Myocyte (in vitro differentiated cells): ENCODE measurements around the gene HDAC8. TPM values are rescaled to one million over a fixed set of nuclear protein-coding genes. Genes with fewer than 3 reads are reported as not detected.
"Not testable (repeated sequence)": the region's sequence is repeated elsewhere in the genome, so short reads cannot be mapped to it uniquely, and the experiment has no call there.

ENCODE experiments used
- DNase-seq: peaks from one replicate; pipeline ENCODE4 v3.0.0-alpha.2; 2012; ENCODE audit warnings: low read depth
- total RNA-seq: library from RNA; depleted of rRNA; stranded (reverse); fragments of >200 nt; gene quantifications from 2 replicates; pipeline ENCODE4 v1.2.3, GENCODE V29; 2014

HDAC8 gene
- total RNA-seq, 1 donor from 2014 or later = 25.0 TPM

DNA sequence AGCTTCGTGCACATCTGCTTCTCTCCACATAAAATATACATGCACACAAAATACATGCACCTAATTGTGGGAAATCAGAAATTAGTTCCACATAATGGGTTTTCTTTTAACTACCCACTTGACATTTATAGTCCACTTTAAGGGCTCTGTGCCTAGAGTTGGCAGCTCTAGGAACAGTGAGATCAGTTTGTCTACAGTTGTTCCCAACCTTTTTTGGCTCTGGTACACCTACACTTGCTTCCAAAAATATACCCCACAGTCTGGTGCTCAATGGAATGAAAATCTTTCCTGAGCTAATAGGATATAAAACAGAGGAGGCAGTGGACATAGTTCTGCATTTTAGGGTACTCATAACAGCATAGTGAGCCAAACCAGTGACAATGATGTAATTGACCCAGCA, 36.1 kb downstream of the HDAC8 start:
- DNase-seq = peak; percentile 3

DNA sequence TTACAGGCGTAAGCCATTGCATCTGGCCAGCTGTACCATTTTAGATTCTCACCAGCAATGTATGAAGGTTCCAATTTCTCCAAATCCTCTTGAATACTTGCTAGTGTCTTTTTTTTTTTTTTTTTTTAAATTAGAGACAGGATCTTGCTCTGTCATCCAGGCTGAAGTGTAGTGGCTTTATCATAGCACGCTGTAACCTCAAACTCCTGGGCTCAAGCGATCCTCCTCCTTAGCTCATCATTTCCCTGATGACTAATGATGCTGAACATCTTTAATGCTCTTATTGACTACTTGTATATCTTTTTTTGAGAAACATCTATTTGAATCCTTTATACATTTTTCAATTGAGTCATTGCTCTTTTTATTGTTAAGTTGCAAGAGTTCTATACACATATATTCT, 40.3 kb downstream of the HDAC8 start:
- no peak for DNase-seq

DNA sequence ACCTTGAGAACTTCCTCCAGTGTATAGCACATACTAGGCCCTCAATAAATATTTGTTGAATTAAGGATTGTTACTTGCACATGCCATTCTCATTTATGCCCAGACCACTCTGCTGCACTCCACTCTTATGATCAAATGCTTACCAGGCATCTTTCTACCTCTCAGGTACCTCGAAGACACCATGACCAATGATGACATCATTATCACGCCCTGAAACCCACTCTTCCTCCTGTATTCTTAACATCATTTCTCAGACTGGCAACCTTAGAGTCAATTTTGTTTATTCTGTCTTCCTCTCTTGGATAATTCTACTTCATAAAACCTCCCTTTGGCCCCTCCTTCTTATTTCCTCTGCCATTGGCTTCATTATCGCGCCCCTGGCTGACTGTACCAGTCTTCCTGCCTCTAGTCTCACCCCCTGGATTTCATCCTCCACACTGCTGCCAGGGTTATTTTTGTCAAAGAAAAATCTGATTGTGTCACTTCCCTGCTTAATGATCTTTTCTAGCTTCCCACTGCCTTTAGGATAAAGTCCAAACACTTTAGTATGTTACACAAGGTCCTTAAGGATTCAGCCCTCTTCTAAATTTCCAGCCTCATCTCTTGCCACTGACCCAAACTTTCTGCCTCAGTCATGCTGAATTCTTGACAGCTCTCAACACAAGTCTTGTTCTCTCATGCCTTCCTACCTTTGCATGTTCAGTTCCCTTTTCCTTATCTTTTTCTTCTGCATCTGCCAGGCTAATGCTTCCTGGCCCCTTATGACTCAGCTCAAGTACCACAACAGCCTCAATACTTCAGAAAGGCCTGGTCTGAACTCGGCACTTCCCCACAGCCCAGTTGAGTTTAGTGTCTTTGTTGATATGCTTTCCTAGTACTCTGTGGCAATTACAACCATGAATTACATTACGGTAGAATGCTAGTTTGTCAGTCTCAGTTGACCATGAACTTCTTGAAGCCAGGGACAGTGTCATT, 45.8 kb downstream of the HDAC8 start:
- DNase-seq = no peak

DNA sequence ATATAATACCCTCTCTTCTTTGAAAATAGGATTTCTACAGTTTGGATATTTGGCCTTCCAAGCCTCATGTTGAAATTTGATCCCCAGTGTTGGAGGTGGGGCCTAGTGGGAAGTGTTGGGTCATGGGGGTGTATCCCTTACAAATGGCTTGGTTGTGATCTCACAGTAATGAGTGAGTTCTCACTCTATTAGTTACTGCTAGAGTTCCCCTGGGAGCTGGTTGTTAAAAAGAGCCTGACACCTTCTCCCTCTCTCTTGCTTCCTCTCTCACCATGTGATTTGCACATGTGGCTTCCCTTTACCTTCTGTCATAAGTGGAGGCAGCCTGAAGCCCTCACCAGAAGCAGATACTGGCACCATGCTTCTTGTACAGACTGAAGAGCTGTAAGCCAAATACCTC, 73.9 kb downstream of the HDAC8 start:
- peak; percentile 5 for DNase-seq

DNA sequence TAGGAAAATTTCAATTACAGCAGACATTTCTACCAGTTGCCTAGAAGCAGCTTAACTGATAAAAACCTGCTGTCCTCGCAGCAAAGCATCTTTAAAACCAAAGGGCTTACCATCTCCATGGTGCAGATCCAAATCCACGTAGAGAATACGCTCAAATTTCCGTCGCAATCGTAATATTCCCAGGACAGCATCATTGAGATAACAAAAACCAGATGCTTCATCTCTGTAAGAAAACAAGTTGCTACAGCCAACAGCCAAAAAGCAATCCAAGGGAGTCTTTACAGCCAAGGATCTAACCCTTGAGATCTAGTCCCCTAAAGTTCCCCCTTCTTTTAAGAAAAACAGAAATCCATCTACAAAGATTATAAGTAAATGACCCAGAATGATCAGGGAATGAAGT, 77.6 kb downstream of the HDAC8 start:
- DNase-seq = no peak

DNA sequence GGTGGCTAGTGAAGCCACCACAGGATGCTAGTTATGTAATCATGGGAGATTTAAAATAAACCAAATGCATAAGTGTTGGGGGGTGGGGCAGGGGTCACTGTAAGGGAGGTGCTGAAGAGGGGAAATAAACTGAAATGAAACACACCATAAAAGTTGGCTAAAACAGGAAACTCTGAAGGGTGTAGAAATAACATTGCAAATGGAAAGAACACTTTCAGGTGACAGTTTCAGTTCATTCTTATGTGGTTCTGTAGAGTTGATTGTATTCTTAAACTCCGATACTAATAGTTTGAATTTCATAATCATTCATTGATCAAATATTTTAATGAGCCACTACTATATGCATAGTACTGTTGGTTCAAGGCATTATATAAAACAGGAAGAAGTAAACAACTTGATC, 80.1 kb downstream of the HDAC8 start:
- no peak for DNase-seq

DNA sequence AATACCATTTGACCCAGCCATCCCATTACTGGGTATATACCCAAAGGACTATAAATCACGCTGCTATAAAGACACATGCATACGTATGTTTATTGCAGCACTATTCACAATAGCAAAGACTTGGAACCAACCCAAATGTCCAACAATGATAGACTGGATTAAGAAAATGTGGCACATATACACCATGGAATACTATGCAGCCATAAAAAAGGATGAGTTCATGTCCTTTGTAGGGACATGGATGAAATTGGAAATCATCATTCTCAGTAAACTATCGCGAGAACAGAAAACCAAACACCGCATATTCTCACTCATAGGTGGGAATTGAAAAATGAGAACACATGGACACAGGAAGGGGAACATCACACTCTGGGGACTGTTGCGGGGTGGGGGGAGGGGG, 82.4 kb downstream of the HDAC8 start:
- DNase-seq = not testable (repeated sequence)

DNA sequence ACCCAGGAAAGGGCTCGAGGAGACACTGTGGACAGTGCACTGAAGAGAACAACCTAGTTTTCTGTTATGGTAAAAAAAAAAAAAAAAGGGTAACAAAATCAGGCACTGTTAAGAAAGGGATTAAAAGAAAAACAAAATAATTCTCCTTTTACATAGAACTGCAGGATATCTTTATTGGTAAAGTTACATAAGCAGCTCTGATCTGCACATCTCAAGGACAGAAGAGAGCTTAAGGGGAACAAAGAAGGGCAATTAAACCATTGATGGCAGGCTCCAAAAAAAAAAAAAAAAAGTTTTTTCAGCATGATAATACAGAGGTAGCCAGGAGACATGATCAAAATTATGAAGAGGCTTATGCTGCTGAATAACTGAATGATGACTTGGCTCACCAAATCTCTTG, 85.0 kb downstream of the HDAC8 start:
- DNase-seq = no peak

DNA sequence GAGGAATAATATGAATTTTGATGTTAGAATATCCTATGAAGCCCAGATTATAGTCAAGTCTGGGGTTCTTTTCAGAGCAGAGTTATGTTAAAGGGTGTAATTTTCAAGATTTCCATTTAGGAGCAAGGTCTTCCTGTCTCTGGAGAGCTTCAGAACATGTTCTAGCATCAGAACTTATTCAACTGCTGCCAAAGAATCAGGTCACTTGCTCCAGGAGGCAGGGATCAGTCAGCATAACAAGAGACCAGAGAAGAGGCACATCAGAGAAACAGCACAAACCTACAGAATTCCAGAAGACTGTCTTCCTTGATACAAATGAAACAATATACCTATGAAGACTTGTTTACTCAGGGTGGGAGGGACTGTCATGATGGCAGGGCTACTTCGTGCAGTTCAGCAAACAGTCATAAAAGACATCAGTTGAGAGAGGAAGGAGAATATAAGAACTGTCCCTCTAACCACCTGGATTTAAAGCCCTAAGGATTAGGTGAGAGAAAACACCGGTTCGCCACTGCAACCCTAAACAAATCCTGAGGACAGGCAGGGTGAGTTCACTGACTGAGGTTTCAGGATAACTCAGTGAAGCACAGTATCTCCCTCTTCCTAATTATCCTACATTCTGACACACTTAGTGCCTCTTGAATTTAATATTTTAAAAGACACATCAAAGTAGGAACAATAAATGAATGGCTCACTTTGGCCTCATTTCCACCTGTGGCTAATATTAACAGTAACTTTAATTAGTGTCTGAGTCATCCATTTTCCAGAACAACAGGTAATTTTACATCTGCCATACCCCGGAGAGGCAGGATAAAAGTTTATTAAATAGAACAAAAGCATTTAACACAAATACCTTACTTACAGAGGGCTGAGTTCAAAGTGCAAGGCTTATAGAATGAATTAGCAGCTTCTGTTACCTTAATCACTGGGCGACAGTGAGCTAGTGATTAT, 93.0 kb downstream of the HDAC8 start:
- no peak for DNase-seq

DNA sequence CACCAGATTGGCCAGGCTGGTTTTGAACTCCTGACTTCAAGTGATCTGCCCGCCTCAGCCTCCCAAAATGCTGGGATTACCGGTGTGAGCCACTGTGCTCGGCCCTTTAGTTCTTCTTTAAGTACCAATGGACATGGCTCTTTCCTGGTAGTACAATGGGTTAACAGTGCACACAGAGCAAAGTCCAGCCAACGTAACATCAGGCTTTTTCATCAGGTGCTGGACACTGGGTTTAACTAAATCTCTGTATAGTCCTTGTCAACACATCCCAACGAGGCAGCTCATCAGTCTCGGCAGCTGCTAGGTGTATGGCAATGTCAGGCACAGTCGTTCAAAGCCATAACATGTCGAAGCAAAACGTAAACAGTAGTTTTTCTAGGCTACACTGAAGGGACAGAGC, 93.8 kb downstream of the HDAC8 start:
- no peak for DNase-seq

DNA sequence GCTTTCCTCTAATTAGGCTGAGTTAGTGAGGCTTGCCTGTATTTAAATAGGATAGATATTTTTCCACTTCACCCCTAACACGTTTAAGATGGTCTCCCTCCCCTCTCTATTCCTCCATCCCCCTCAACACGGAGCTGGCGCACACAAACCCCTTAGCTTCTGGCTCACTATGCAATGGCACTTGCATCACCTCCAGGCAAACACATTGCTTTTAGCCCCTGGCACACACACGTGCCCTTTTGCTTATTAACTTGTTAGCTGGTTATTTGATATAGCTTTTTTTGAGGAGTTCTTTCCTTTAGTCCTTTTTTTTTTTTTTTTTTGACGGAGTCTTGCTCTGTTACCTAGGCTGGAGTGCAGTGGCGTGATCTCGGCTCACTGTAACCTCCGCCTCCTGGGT, 94.3 kb downstream of the HDAC8 start:
- DNase-seq = no peak

DNA sequence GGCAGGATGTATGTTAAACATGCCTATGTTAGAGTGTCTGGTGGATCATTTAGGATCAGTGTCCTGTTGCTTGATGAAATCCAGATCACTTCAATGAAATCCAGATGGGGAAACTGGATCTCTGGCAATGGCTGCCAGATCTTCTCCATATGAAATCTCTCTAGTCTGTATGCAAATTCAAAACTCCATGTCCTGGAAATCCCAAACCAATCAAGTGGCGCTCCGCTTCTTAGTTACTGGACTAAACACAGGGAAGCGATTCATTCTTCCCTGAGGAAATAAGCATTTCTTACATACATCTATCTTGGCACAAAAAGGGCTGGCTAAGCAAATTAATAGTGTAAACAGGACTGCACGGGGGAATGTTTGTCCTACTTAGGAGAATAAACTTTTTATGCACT, 94.9 kb downstream of the HDAC8 start:
- DNase-seq = no peak

DNA sequence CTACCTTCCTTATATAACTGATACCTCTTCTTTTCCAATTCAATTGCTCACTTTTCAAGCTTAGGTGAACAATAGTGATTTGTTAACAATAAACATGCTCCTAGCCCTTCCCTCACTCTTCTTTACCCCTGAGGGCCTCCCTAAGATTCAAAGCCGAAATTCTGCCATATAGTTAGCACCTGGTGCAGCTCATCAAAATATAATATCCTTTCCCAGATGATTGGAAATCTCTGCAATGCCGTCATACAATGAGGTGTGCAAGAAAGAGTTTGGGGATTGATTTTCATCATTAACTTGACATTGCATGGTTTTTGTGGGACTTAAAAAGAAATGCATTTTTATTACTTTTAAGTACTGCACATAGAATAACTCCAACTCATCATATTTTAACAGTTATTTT, 95.3 kb downstream of the HDAC8 start:
- DNase-seq = no peak

DNA sequence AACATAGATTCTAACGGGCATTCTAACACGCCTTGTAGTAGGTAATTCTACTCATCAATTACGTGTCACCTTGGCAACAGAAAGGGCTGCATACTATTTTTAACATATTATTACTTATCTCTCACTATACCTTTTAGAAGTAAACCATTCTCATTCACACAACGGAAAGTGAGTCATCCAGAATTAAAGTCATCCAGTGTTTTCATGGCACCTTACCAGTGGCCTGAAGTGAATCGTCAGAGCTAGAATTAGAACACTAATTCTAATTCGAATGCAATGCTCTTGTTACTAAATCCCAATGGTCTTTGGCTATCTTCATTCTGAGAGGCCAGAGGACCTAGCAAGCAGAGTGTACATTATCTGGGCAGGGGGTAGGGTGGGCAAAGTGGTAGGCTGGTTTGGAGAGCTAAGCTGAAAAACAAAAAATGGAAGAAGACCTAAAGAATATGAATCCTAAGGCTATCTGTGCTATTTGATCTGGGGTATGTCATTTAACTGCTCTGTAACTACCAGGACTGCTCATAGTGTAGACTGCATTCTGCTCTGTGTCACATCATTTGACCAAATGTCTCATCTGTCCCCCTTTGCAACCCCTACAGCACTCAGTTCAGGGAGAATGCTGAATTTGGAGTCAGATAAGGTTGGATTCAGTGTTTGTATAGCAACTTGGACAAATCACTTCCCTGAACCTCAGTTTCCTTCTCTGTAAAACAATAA, 96.5 kb downstream of the HDAC8 start:
- DNase-seq = peak; percentile 15

DNA sequence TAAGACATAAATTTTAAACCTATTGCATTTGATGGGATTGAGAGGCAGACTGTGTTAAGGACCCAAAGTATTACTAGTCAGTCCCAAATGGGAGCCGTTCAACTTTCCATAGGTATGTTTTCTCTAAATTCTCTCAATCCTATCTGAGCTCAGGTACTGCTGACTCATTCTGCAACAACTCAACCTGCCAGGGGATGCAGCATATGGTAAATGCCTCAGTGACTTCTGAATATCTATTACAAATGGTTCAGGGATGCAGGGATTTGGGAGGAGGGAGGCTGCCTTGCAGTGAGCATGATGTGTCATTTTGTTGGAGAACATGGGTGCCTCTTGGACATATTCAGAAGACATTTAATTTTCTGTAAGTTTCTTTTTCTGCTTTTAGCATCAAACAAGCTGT, 97.3 kb downstream of the HDAC8 start:
- DNase-seq = no peak

DNA sequence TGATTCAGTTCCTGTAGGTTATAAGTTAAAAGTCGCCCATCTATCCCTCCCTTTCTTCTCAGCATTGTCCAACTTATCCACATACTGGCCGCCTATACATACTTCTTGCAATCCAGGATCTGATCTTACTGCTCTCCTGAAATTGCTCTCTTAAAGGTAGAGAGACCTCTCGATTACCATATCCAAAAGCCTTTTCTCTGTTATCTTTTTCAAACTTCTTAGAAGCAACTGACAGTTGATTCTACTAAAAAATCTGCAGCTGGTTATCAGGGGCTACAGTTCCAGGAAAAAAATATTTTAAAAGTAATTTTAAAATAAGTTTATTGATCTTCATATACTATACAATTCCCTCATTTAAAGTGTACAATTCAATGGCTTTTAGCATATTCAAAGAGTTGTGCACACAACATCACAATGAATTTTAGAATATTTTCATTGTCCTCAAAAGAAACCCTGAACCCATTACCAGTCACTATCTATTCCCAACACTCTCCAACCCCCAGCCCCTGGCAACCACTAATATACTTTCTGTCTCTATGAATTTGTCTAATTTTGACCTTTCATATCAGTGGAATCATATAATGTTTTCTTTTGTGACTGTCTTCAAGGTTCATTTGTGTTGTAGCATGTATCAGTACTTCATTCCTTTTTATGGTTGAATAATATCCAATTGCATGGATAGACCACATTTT, 102.0 kb downstream of the HDAC8 start:
- DNase-seq = no peak

DNA sequence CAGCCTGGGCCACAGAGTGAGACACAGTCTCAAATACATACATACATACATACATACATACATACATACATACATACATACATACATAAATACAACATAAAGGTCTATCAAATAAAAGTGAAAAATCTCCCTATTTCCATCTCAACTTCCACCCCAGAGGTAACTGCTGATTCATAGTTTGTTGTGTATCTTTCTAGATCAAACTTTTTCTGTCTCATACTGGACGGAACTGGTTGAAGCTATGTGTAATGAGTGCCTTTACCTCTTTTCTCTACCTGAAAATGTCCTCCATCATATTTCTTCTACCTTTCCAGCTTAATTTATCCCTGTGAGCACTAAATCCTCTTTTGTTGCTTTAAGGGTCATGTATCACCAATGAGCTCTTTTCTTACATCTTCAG, 102.5 kb downstream of the HDAC8 start:
- DNase-seq = no peak

DNA sequence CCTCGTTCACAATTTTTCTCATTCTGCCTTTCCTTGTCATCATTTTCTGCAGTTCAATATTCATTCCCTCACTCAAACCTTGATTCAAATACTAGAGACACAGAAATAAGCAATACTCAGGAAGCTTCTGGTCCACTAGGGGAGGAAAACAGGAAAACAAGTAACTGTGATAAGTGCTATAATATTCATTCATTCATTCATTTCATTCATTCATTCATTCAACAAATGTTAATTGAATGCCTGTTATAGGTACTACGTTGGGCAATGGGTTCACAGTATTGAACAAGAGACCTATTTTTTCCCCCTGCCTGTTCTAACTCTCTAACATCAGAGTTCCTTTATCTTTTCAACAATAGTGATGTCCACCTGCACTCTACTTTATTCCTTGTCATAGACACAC, 104.0 kb downstream of the HDAC8 start:
- DNase-seq = no peak

DNA sequence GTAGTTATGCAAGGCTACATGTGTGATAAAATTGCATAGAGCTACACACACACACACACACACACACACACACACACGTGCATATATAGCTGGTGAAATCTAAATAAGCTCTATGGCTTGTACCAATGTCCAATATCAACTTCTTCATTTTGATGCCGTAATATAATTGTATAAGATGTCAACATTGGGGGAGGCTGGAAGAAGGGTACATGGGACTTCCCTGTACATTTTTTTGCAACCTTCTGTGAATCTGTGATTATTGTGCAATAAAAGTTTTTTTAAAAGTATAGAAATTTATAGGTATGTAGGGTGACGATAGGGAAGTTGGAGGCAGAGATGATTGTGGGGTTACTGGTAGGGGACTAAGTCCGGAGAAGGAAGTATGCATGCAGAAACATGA, 105.5 kb downstream of the HDAC8 start:
- no peak for DNase-seq

DNA sequence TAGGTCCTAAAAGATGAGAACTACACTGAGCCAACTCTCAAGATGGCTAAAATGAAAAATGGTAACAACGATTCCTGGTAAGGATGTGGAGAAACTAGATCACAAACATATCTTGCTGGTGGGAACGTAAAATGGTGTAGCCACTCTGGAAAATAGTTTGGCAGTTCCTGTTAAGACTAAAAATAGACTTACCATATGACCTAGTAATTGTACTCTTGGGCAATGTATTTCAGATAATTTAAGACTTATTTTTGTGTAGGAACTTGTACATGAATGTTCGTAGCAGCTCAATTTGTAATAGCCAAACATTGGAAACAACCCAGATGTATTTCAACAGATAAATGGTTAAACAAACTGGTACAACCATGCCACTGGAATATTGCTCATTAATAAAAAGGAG, 106.2 kb downstream of the HDAC8 start:
- no peak for DNase-seq

DNA sequence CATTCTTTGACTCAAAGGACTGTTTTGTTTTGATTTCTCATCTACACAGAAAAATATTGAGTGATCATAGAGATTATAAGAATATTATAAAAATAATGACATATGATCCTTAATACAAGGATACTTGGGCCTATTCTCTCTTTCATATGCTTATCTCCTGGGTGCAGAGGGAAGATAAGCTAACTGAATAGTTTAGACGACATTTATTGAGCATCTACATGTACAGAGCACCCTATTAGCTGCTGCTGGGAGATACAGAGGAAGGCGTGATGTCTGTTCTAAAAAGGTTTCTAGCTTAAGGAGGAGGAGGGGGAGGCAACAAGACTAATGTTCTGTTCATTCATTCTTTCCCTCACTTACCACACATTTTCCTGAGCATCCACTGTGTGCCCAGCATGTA, 106.8 kb downstream of the HDAC8 start:
- DNase-seq = no peak
